DND-41 (cell line): Measurements from ENCODE around the gene SLIT1.

Experiments used
- ATAC-seq: fragments of 200-7000 bp; cut with Tn5 transposase; 3 replicates; pipeline ENCODE4 v1.9.1; 2021; ENCODE audit warnings: low read depth; ENCODE audit not compliant: insufficient read depth
- DNase-seq: peaks from one replicate; pipeline ENCODE4 v3.0.0-alpha.2; 2020
- H2AFZ ChIP-seq: 2 replicates; pipeline ENCODE4 v1.6.0; 2012; ENCODE audit warnings: low read depth, low read length
- H3K27ac ChIP-seq: 2 replicates; pipeline ENCODE4 v1.5.1; 2012; ENCODE audit warnings: low read length, inconsistent platforms
- H3K27me3 ChIP-seq: fragments of 200-600 bp; sonication (generic); 2 replicates; pipeline ENCODE4 v1.6.0; 2012; ENCODE audit warnings: low read length, mild to moderate bottlenecking, inconsistent platforms; ENCODE audit not compliant: insufficient read depth, poor library complexity
- H3K36me3 ChIP-seq: 2 replicates; pipeline ENCODE4 v1.5.1; 2012; ENCODE audit warnings: low read length, inconsistent platforms; ENCODE audit not compliant: insufficient read depth
- H3K4me1 ChIP-seq: 2 replicates; pipeline ENCODE4 v1.5.1; 2012; ENCODE audit warnings: mild to moderate bottlenecking, low read length; ENCODE audit not compliant: insufficient read depth
- H3K4me2 ChIP-seq: 2 replicates; pipeline ENCODE4 v1.6.0; 2012; ENCODE audit warnings: mild to moderate bottlenecking, moderate library complexity, low read length, inconsistent platforms; ENCODE audit not compliant: insufficient read depth
- H3K4me3 ChIP-seq, 2 experiments: fragments of 200-600 bp in 1 of 2; shearing (Covaris generic) in 1 of 2; 2 replicates each; pipeline ENCODE4 v1.5.1; 2012 to 2016; ENCODE audit warnings: inconsistent platforms in 2 of 2, low read length in 2 of 2, mild to moderate bottlenecking in 2 of 2, low read depth in 1 of 2, moderate library complexity in 1 of 2
- H3K79me2 ChIP-seq: 2 replicates; pipeline ENCODE4 v1.6.0; 2012; ENCODE audit warnings: low read length, inconsistent platforms; ENCODE audit not compliant: insufficient read depth
- H3K9ac ChIP-seq: 2 replicates; pipeline ENCODE4 v1.6.0; 2012; ENCODE audit warnings: low read depth, mild to moderate bottlenecking, inconsistent platforms, low read length, moderate library complexity
- H3K9me3 ChIP-seq: 2 replicates; pipeline ENCODE4 v1.5.1; 2012; ENCODE audit warnings: low read length, moderate library complexity, mild to moderate bottlenecking, inconsistent platforms; ENCODE audit not compliant: insufficient read depth, severe bottlenecking
- H4K20me1 ChIP-seq: 2 replicates; pipeline ENCODE4 v1.6.0; 2012; ENCODE audit warnings: low read length; ENCODE audit not compliant: insufficient read depth
- CTCF ChIP-seq: IDR thresholded peaks from 2 replicates; pipeline ENCODE4 v1.5.1; 2012; ENCODE audit warnings: borderline replicate concordance, low read length, moderate library complexity, mild to moderate bottlenecking; ENCODE audit not compliant: poor library complexity, severe bottlenecking; ENCODE audit errors: extremely low read depth
- EZH2 ChIP-seq: IDR thresholded peaks from 3 replicates; pipeline ENCODE4 v1.6.1; 2012; ENCODE audit warnings: borderline replicate concordance, low read depth, mild to moderate bottlenecking, moderate library complexity, low read length, inconsistent platforms; ENCODE audit not compliant: severe bottlenecking

SLIT1 gene

DNA sequence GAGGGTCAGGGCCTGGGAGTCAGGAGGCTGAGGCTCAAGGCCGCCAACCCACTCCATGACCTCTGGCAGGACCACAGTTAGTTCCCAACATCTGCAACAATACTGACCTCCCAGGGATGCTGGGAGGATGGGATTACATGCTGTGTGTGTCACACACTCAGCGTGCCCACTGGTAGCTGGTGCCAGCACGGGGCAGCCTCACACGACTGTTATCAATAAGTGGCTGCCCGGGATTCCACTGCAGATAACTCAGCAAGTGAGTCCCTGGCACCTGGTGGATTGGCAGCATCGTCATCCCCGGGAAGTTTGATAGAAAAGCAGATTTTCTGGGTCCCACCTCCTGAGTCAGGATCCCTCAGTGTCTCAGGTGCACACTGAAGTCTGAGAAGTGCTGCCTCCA, 110.3 kb downstream of the SLIT1 start:
- Histone ChIP-seq H3K9ac (no peak overlapping the region), H3K4me2 (no peak overlapping the region), H3K4me3 (no peak overlapping the region), H4K20me1 (peaks cover 19% of the 10 kb centered on the region), H3K36me3 (no peaks in the 10 kb centered on the region), H3K9me3 (no peaks in the 10 kb centered on the region), H3K27ac (no peak overlapping the region), H2AFZ (no peak overlapping the region), H3K4me1 (no peaks in the 10 kb centered on the region), H3K79me2 (no peaks in the 10 kb centered on the region), H3K27me3 (peaks cover 3% of the 10 kb centered on the region)
- TF ChIP-seq EZH2 (no peak), CTCF (no peak)
- no peak for DNase-seq
- ATAC-seq = no peak

- no peak overlapping the region for H3K4me2 ChIP-seq
- ATAC-seq (no peak), DNase-seq (no peak)
- no peak overlapping the region for H3K4me3 ChIP-seq
- peaks cover under 1% of the 10 kb centered on the region for H3K27me3 ChIP-seq
- no peak overlapping the region for H3K27ac ChIP-seq
- H3K4me1 ChIP-seq = no peaks in the 10 kb centered on the region
- no peak overlapping the region for H2AFZ ChIP-seq
- no peaks in the 10 kb centered on the region for H3K36me3 ChIP-seq
- no peaks in the 10 kb centered on the region for H3K79me2 ChIP-seq
- H3K9me3 ChIP-seq = no peaks in the 10 kb centered on the region
- TF ChIP-seq EZH2 = no peak
- peaks cover 19% of the 10 kb centered on the region for H4K20me1 ChIP-seq
- no peak overlapping the region for H3K9ac ChIP-seq
Observed at GRCh38 chr10:97074256-97075145, 111.3 kb downstream of the SLIT1 start.

DNA sequence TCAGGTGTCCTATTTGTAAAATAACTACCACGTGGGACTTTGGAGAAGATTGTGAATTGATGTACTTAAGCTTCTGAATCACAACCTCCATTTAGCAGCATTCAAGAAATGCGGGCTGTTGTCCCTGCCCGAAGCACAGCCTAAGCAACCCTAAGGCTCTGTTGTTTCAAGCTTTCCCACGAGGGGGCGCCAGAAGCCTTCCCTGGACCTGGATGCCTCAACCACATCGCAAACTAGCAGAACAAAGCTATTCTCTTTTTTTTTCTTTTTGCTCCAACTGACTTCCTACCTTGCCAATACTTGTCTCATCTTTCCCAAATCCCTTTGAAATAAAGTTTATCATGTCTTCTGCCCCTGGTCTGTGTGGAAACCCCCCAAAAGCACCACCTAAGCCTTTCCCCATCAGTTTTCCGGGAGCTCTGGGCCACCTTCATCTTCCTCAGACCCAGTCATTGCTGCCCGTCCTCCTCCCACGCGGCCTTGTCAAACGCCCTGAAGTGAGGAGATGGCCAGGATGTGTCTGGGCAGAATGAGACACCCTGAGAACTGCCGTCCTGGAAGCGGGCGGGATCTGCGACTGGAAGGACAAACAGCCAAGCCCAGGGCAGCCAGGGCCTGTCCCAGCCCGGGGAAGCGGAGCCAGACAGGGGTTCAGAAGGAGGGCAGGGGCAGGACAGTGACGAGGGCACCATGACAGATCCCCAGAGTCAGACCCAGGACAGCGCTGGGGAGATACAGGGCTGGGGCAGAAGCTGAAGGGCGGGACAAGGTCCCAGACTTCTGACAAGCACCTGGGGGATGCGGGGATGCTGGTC, 112.7 kb downstream of the SLIT1 start:
- Histone ChIP-seq H3K4me1 (no peaks in the 10 kb centered on the region), H4K20me1 (peaks cover 20% of the 10 kb centered on the region), H3K4me2 (no peak overlapping the region), H3K9ac (no peak overlapping the region), H3K27ac (no peak overlapping the region), H3K36me3 (no peaks in the 10 kb centered on the region), H2AFZ (no peak overlapping the region), H3K27me3 (no peaks in the 10 kb centered on the region), H3K79me2 (no peaks in the 10 kb centered on the region), H3K9me3 (no peaks in the 10 kb centered on the region), H3K4me3 (no peak overlapping the region)
- peak; percentile 87 for ATAC-seq
- peak; percentile 81 for DNase-seq
- TF ChIP-seq EZH2 (no peak), CTCF (peak; percentile 89)

DNA sequence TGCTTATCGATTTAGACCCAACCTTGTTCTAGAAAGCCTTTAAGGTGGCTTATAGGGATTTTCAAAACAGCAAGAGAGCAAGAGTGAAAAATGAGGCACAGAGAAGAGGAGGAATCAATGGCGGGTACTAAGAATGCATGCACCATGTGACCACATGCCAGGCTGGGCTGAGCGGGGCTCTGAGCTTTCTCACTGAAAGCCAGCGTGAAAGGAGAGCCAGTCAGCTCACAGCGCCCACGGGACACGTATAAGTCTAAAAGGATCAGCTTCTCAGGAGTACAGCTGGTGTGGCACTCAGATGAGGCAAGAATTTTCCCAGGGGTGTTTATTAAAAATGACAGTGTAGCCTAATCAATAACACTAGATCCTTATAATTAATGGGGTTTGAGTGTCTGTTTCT, 114.3 kb downstream of the SLIT1 start:
- DNase-seq (no peak), ATAC-seq (no peak)
- H3K27me3 ChIP-seq = no peaks in the 10 kb centered on the region
- H3K4me1 ChIP-seq = no peaks in the 10 kb centered on the region
- no peaks in the 10 kb centered on the region for H3K9me3 ChIP-seq
- TF ChIP-seq EZH2 = no peak
- no peak for TF ChIP-seq CTCF
- H4K20me1 ChIP-seq = peaks cover 20% of the 10 kb centered on the region
- no peak overlapping the region for H3K4me2 ChIP-seq
- no peak overlapping the region for H3K9ac ChIP-seq
- H3K36me3 ChIP-seq = no peaks in the 10 kb centered on the region
- H3K27ac ChIP-seq = no peak overlapping the region
- H3K4me3 ChIP-seq = no peak overlapping the region
- H3K79me2 ChIP-seq = no peaks in the 10 kb centered on the region
- H2AFZ ChIP-seq = no peak overlapping the region
